GM12878 (cell line): ENCODE results near the gene DPH6.
"Not testable (repeated sequence)": the region's sequence is repeated elsewhere in the genome, so short reads cannot be mapped to it uniquely, and the experiment has no call there.

Experiments used
- BMI1 ChIP-seq: fragments of 450-650 bp; IDR thresholded peaks from 2 replicates; pipeline ENCODE4 v1.6.1; 2016; ENCODE audit warnings: mild to moderate bottlenecking, moderate library complexity, borderline replicate concordance
- CEBPB ChIP-seq, 2 experiments: fragments of 150-350 bp in 1 of 2; IDR thresholded peaks; 2 replicates each; pipeline ENCODE4 v1.6.1; 2012 to 2014; ENCODE audit warnings: low read depth in 2 of 2, low read length in 2 of 2, borderline replicate concordance in 1 of 2, inconsistent platforms in 1 of 2
- HCFC1 ChIP-seq: fragments of 150-350 bp; IDR thresholded peaks from 2 replicates; pipeline ENCODE4 v1.6.1; 2014; ENCODE audit warnings: low read length
- NRF1 ChIP-seq: conservative IDR thresholded peaks from 2 replicates; pipeline ENCODE4 v1.6.1; 2011; ENCODE audit warnings: mild to moderate bottlenecking, low read depth, low read length, improper control_type of control experiment
- WRNIP1 ChIP-seq: IDR thresholded peaks from 2 replicates; pipeline ENCODE4 v1.6.1; 2011; ENCODE audit warnings: low read depth, low read length, improper control_type of control experiment, borderline replicate concordance
- TF ChIP-seq, protein P1 (sequence below): fragments of 450-650 bp; formaldehyde crosslinking; IDR thresholded peaks from 2 replicates; pipeline ENCODE4 v1.4.0; 2022; ENCODE audit warnings: mild to moderate bottlenecking, moderate library complexity
- TF ChIP-seq, protein P2 (sequence below): fragments of 450-650 bp; IDR thresholded peaks from 2 replicates; pipeline ENCODE4 v1.6.1; 2018; ENCODE audit warnings: mild to moderate bottlenecking, low read depth, moderate library complexity; ENCODE audit not compliant: partially characterized antibody
- TF ChIP-seq, protein P3 (sequence below): fragments of 450-650 bp; IDR thresholded peaks from 2 replicates; pipeline ENCODE4 v1.6.1; 2017; ENCODE audit warnings: mild to moderate bottlenecking
- TF ChIP-seq, protein P4 (sequence below), 3 experiments: IDR thresholded peaks in 2 of 3; conservative IDR thresholded peaks in 1 of 3; 2 replicates each; pipeline ENCODE4 v1.5.1; 2011; ENCODE audit warnings: low read depth in 3 of 3, low read length in 3 of 3, mild to moderate bottlenecking in 3 of 3, control low read depth in 2 of 3, moderate library complexity in 2 of 3, inconsistent platforms in 1 of 3, mixed read lengths in 1 of 3; ENCODE audit not compliant: control insufficient read depth in 2 of 3, insufficient read depth in 1 of 3; ENCODE audit errors: extremely low read depth in 1 of 3

DNA sequence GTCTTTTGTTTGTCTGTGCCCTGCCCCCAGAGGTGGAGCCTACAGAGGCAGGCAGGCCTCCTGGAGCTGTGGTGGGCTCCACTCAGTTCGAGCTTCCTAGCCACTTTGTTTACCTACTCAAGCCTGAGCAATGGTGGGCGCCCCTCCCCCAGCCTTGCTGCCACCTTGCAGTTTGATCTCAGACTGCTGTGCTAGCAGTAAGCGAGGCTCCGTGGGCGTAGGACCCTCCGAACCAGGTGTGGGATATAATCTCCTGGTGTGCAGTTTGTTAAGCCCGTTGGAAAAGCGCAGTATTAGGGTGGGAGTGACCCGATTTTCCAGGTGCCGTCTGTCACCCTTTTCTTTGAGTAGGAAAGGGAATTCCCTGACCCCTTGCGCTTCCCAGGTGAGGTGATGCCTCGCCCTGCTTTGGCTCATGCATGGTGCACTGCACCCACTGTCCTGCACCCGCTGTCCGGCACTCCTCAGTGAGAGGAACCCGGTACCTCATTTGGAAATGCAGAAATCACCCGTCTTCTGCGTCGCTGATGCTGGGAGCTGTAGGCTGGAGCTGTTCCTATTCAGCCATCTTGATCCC, 154.5 kb downstream of the DPH6 start:
- TF ChIP-seq, protein P1, sequence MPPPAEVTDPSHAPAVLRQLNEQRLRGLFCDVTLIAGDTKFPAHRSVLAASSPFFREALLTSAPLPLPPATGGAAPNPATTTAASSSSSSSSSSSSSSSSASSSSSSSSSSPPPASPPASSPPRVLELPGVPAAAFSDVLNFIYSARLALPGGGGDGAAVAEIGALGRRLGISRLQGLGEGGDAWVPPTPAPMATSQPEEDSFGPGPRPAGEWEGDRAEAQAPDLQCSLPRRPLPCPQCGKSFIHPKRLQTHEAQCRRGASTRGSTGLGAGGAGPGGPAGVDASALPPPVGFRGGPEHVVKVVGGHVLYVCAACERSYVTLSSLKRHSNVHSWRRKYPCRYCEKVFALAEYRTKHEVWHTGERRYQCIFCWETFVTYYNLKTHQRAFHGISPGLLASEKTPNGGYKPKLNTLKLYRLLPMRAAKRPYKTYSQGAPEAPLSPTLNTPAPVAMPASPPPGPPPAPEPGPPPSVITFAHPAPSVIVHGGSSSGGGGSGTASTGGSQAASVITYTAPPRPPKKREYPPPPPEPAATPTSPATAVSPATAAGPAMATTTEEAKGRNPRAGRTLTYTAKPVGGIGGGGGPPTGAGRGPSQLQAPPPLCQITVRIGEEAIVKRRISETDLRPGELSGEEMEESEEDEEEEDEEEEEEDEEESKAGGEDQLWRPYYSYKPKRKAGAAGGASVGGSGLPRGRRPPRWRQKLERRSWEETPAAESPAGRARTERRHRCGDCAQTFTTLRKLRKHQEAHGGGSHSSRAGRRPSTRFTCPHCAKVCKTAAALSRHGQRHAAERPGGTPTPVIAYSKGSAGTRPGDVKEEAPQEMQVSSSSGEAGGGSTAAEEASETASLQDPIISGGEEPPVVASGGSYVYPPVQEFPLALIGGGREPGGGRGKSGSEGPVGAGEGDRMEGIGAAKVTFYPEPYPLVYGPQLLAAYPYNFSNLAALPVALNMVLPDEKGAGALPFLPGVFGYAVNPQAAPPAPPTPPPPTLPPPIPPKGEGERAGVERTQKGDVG (CRISPR knock-in tag): not testable (repeated sequence)
- TF ChIP-seq, protein P2, sequence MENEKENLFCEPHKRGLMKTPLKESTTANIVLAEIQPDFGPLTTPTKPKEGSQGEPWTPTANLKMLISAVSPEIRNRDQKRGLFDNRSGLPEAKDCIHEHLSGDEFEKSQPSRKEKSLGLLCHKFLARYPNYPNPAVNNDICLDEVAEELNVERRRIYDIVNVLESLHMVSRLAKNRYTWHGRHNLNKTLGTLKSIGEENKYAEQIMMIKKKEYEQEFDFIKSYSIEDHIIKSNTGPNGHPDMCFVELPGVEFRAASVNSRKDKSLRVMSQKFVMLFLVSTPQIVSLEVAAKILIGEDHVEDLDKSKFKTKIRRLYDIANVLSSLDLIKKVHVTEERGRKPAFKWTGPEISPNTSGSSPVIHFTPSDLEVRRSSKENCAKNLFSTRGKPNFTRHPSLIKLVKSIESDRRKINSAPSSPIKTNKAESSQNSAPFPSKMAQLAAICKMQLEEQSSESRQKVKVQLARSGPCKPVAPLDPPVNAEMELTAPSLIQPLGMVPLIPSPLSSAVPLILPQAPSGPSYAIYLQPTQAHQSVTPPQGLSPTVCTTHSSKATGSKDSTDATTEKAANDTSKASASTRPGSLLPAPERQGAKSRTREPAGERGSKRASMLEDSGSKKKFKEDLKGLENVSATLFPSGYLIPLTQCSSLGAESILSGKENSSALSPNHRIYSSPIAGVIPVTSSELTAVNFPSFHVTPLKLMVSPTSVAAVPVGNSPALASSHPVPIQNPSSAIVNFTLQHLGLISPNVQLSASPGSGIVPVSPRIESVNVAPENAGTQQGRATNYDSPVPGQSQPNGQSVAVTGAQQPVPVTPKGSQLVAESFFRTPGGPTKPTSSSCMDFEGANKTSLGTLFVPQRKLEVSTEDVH: not testable (repeated sequence)
- TF ChIP-seq, protein P3, sequence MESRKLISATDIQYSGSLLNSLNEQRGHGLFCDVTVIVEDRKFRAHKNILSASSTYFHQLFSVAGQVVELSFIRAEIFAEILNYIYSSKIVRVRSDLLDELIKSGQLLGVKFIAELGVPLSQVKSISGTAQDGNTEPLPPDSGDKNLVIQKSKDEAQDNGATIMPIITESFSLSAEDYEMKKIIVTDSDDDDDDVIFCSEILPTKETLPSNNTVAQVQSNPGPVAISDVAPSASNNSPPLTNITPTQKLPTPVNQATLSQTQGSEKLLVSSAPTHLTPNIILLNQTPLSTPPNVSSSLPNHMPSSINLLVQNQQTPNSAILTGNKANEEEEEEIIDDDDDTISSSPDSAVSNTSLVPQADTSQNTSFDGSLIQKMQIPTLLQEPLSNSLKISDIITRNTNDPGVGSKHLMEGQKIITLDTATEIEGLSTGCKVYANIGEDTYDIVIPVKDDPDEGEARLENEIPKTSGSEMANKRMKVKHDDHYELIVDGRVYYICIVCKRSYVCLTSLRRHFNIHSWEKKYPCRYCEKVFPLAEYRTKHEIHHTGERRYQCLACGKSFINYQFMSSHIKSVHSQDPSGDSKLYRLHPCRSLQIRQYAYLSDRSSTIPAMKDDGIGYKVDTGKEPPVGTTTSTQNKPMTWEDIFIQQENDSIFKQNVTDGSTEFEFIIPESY: not testable (repeated sequence)
- TF ChIP-seq HCFC1; BMI1; WRNIP1; NRF1; CEBPB (IDR thresholded peaks at IDR 0.05; ENCODE audit: borderline replicate concordance in 1 of 2, low read depth in 2 of 2, low read length in 2 of 2): not testable (repeated sequence)
- TF ChIP-seq, protein P4, sequence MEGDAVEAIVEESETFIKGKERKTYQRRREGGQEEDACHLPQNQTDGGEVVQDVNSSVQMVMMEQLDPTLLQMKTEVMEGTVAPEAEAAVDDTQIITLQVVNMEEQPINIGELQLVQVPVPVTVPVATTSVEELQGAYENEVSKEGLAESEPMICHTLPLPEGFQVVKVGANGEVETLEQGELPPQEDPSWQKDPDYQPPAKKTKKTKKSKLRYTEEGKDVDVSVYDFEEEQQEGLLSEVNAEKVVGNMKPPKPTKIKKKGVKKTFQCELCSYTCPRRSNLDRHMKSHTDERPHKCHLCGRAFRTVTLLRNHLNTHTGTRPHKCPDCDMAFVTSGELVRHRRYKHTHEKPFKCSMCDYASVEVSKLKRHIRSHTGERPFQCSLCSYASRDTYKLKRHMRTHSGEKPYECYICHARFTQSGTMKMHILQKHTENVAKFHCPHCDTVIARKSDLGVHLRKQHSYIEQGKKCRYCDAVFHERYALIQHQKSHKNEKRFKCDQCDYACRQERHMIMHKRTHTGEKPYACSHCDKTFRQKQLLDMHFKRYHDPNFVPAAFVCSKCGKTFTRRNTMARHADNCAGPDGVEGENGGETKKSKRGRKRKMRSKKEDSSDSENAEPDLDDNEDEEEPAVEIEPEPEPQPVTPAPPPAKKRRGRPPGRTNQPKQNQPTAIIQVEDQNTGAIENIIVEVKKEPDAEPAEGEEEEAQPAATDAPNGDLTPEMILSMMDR (IDR thresholded peaks at IDR 0.05 in 2 of 3, conservative IDR thresholded peaks at IDR 0.05 in 1 of 3; ENCODE audit: control insufficient read depth in 2 of 3, extremely low read depth in 1 of 3, insufficient read depth in 1 of 3, low read depth in 3 of 3, low read length in 3 of 3): not testable (repeated sequence)
